ENCODE results near the gene METAP1. TPM values are rescaled to one million over a fixed set of nuclear protein-coding genes. Genes with fewer than 3 reads are reported as not detected.

Gene METAP1
- polyA plus RNA-seq, 2 of the 4 experiments (the other 2 are of a cell fraction) = 68.2 to 106 TPM

DNA sequence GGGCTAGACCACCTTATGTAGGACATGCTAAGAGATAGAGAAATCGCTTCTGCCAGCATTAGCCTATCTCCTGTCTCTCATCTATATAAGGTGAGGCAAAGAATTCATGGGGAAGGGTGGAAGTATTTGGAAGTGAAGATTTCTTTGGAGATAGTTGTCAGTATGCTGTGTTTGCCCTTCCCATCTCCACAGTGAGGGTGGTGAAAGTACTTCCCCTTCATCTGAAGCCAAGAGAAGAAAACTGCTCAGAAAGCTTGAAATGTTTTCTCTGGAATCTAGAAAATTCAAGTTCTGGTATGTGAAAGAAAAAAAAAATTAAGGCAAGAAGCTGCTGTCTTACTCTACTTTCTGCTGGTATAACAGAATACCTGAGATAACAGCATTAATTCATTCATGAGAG is 105.4 kb downstream of the METAP1 start:
- no peak for ATAC-seq
- Histone ChIP-seq H3K9me3 (no peaks in the 10 kb centered on the region), H3K4me2 (no peak overlapping the region), H3K4me1 (no peaks in the 10 kb centered on the region), H3K27ac (no peak overlapping the region), H3K4me3 (no peak overlapping the region)
- POLR2A ChIA-PET = interaction anchor here (1.6 kb wide), 1 partner anchor 12 kb away, joined by 5 read pairs; the partner anchor contains the start of gene ADH5
- FAIRE-seq = no peak
- 74% methylated on average over 1 of the region's 1 CpG for WGBS (ENCODE audit: missing lambda C conversion rate)
- no peak for DNase-seq (ENCODE audit: low read depth in 1 of 2, low spot score in 1 of 2)
- CTCF ChIA-PET = interaction anchor here (1.2 to 1.7 kb wide), 2 partner anchors 9 to 362 kb away, joined by 3 to 4 read pairs; no protein-coding TSS in a partner anchor
- TF ChIP-seq KDM1A (IDR thresholded peaks at IDR 0.05; ENCODE audit: low read depth) (no peak), PHF8 (IDR thresholded peaks at IDR 0.05; ENCODE audit: borderline replicate concordance, low read depth) (no peak), RCOR1 (IDR thresholded peaks at IDR 0.05; ENCODE audit: low read depth, low read length) (no peak), MAZ (IDR thresholded peaks at IDR 0.05; ENCODE audit: borderline replicate concordance, low read depth, low read length) (no peak), HDAC2 (IDR thresholded peaks at IDR 0.05) (no peak)
- TF ChIP-seq, protein P1, sequence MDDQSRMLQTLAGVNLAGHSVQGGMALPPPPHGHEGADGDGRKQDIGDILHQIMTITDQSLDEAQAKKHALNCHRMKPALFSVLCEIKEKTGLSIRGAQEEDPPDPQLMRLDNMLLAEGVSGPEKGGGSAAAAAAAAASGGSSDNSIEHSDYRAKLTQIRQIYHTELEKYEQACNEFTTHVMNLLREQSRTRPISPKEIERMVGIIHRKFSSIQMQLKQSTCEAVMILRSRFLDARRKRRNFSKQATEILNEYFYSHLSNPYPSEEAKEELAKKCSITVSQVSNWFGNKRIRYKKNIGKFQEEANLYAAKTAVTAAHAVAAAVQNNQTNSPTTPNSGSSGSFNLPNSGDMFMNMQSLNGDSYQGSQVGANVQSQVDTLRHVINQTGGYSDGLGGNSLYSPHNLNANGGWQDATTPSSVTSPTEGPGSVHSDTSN (IDR thresholded peaks at IDR 0.05) = no peak

DNA sequence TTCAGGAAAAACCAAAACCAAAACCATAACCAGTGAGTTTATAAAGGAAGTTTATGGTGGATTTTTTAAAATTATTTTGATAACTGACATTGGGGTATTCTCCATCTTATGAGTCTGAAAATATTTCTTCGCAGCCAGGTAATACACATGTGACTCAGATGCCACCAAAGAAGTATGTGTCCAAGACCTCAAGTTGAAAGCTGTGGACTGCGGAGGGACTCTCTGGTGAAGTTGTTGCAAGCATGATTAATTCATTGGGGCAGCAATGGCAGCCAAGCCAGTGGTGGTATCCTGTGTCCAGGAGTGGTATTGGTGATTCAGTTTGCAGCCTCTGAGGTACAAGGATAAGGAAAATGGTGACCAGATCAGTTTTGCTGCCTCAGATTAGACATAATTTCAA is 107.1 kb downstream of the METAP1 start:
- DNase-seq (ENCODE audit: low read depth in 1 of 2, low spot score in 1 of 2) = no peak
- CTCF ChIA-PET = interaction anchor here (0.7 to 1.1 kb wide), 2 partner anchors 15 to 18 kb away, joined by 3 read pairs; no protein-coding TSS in a partner anchor
- Histone ChIP-seq H3K4me2 (no peak overlapping the region), H3K4me1 (no peaks in the 10 kb centered on the region), H3K27ac (no peak overlapping the region), H3K9me3 (no peaks in the 10 kb centered on the region), H3K4me3 (no peak overlapping the region)
- TF ChIP-seq CEBPB (IDR thresholded peaks at IDR 0.05) (no peak), EP300 (IDR thresholded peaks at IDR 0.05) (no peak), HOXA7 (CRISPR knock-in tag; IDR thresholded peaks at IDR 0.05) (no peak), TFCP2L1 (CRISPR knock-in tag; IDR thresholded peaks at IDR 0.05) (no peak), CBX2 (IDR thresholded peaks at IDR 0.05; ENCODE audit: borderline replicate concordance, low read depth) (no peak)
- TF ChIP-seq, protein P2, sequence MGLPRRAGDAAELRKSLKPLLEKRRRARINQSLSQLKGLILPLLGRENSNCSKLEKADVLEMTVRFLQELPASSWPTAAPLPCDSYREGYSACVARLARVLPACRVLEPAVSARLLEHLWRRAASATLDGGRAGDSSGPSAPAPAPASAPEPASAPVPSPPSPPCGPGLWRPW (IDR thresholded peaks at IDR 0.05) = no peak
- TF ChIP-seq, protein P3, sequence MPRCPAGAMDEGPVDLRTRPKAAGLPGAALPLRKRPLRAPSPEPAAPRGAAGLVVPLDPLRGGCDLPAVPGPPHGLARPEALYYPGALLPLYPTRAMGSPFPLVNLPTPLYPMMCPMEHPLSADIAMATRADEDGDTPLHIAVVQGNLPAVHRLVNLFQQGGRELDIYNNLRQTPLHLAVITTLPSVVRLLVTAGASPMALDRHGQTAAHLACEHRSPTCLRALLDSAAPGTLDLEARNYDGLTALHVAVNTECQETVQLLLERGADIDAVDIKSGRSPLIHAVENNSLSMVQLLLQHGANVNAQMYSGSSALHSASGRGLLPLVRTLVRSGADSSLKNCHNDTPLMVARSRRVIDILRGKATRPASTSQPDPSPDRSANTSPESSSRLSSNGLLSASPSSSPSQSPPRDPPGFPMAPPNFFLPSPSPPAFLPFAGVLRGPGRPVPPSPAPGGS (IDR thresholded peaks at IDR 0.05) = no peak
- TF ChIP-seq, protein P4, sequence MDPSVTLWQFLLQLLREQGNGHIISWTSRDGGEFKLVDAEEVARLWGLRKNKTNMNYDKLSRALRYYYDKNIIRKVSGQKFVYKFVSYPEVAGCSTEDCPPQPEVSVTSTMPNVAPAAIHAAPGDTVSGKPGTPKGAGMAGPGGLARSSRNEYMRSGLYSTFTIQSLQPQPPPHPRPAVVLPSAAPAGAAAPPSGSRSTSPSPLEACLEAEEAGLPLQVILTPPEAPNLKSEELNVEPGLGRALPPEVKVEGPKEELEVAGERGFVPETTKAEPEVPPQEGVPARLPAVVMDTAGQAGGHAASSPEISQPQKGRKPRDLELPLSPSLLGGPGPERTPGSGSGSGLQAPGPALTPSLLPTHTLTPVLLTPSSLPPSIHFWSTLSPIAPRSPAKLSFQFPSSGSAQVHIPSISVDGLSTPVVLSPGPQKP (IDR thresholded peaks at IDR 0.05; ENCODE audit: low read depth, low read length) = no peak
- WGBS (ENCODE audit: missing lambda C conversion rate) = 76% methylated on average over 2 of the region's 2 CpGs
- POLR2A ChIA-PET = interaction anchor here (1.6 kb wide), 1 partner anchor 13 kb away, joined by 4 read pairs; no protein-coding TSS in a partner anchor
- ATAC-seq = no peak
- FAIRE-seq = no peak

DNA sequence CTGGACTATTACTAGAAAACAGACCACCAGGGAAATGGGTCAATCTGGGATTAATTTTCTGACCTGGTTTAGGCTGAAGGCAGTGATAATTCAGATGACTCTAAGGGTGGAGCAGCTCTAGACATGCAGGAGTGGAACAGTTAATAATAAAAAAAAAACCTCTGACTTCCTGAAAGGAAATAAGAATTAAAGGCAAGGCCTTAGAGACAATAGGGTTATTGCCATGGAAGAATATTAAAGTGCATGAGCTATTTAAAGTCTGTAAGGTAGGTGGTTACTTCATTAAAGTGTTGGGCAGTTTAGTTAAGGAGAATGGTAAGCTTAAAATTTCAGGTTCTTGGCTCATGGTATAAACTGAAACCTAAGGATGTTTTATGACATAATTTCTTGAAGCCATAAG is 107.6 kb downstream of the METAP1 start:
- Histone ChIP-seq H3K4me3 (no peak overlapping the region), H3K27ac (no peak overlapping the region), H3K9me3 (no peaks in the 10 kb centered on the region), H3K4me1 (no peaks in the 10 kb centered on the region), H3K4me2 (no peak overlapping the region)
- POLR2A ChIA-PET = interaction anchor here (1.6 kb wide), 1 partner anchor 14 kb away, joined by 4 read pairs; no protein-coding TSS in a partner anchor
- CTCF ChIA-PET = interaction anchor here (0.7 to 1.1 kb wide), 2 partner anchors 15 to 18 kb away, joined by 3 read pairs; no protein-coding TSS in a partner anchor
- FAIRE-seq (no peak), ATAC-seq (no peak), DNase-seq (ENCODE audit: low read depth in 1 of 2, low spot score in 1 of 2) (no peak)
- TF ChIP-seq, protein P5, sequence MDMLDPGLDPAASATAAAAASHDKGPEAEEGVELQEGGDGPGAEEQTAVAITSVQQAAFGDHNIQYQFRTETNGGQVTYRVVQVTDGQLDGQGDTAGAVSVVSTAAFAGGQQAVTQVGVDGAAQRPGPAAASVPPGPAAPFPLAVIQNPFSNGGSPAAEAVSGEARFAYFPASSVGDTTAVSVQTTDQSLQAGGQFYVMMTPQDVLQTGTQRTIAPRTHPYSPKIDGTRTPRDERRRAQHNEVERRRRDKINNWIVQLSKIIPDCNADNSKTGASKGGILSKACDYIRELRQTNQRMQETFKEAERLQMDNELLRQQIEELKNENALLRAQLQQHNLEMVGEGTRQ (IDR thresholded peaks at IDR 0.05) = no peak

Measured in A549 (cell line).